GM23248 (cell line): ENCODE results near the gene ALCAM. TPM values are rescaled to one million over a fixed set of nuclear protein-coding genes. Genes with fewer than 3 reads are reported as not detected.

ENCODE experiments used
- DNase-seq: peaks from one replicate; pipeline ENCODE4 v3.0.0-alpha.2; 2015
- H2AFZ ChIP-seq: fragments of 200-600 bp; sonication (generic); 2 replicates; pipeline ENCODE4 v1.6.1; 2016; ENCODE audit warnings: antibody characterized with exemption
- H3F3A ChIP-seq: fragments of 200-600 bp; sonication (generic); 2 replicates; pipeline ENCODE4 v1.6.1; 2016; ENCODE audit warnings: mild to moderate bottlenecking, antibody characterized with exemption, mixed run types; ENCODE audit not compliant: insufficient read depth
- H3K27ac ChIP-seq: fragments of 200-600 bp; sonication (generic); 2 replicates; pipeline ENCODE4 v1.5.1; 2016; ENCODE audit warnings: mild to moderate bottlenecking
- H3K27me3 ChIP-seq: fragments of 200-600 bp; sonication (generic); replicated peaks from 2 replicates; pipeline ENCODE4 v1.6.1; 2016; ENCODE audit warnings: mild to moderate bottlenecking; ENCODE audit not compliant: insufficient read depth
- H3K36me3 ChIP-seq: fragments of 200-600 bp; sonication (generic); 2 replicates; pipeline ENCODE4 v1.6.1; 2016; ENCODE audit warnings: low read depth, mild to moderate bottlenecking
- H3K4me1 ChIP-seq: fragments of 200-600 bp; sonication (generic); 2 replicates; pipeline ENCODE4 v1.6.1; 2016; ENCODE audit warnings: mild to moderate bottlenecking; ENCODE audit not compliant: insufficient read depth
- H3K4me2 ChIP-seq: fragments of 200-600 bp; sonication (generic); one replicate; pipeline ENCODE4 v1.6.1; 2016; ENCODE audit warnings: mild to moderate bottlenecking; ENCODE audit not compliant: unreplicated experiment
- H3K4me3 ChIP-seq: fragments of 200-600 bp; sonication (generic); 2 replicates; pipeline ENCODE4 v1.5.1; 2016; ENCODE audit warnings: mild to moderate bottlenecking
- H3K79me2 ChIP-seq: fragments of 200-600 bp; sonication (generic); 2 replicates; pipeline ENCODE4 v1.6.1; 2016; ENCODE audit warnings: mild to moderate bottlenecking; ENCODE audit not compliant: insufficient read depth
- H3K9ac ChIP-seq: fragments of 200-600 bp; sonication (generic); 2 replicates; pipeline ENCODE4 v1.6.1; 2016; ENCODE audit warnings: mild to moderate bottlenecking
- H3K9me2 ChIP-seq: fragments of 200-600 bp; sonication (generic); 2 replicates; pipeline ENCODE4 v1.6.1; 2016; ENCODE audit warnings: mixed run types, mild to moderate bottlenecking, moderate library complexity; ENCODE audit not compliant: insufficient read depth
- H3K9me3 ChIP-seq: fragments of 200-600 bp; sonication (generic); one replicate; pipeline ENCODE4 v1.6.1; 2017; ENCODE audit warnings: low read depth
- H4K20me1 ChIP-seq: fragments of 200-600 bp; sonication (generic); 2 replicates; pipeline ENCODE4 v1.6.0; 2016; ENCODE audit not compliant: insufficient read depth
- EZH2 ChIP-seq: fragments of 200-600 bp; sonication (generic); IDR thresholded peaks from 2 replicates; pipeline ENCODE4 v1.6.1; 2018; ENCODE audit warnings: antibody characterized with exemption, mild to moderate bottlenecking; ENCODE audit not compliant: insufficient read depth, poor library complexity, severe bottlenecking
- EZH2phosphoT487 ChIP-seq: fragments of 200-600 bp; sonication (generic); IDR thresholded peaks from 2 replicates; pipeline ENCODE4 v1.6.1; 2018; ENCODE audit warnings: antibody characterized with exemption, moderate library complexity, mild to moderate bottlenecking, low read depth; ENCODE audit not compliant: insufficient read depth
- WGBS, 2 experiments: methylation state at CpG; one replicate each; pipeline ENCODE4 v1.1.6; 2015 to 2017; ENCODE audit warnings: low lambda C conversion rate in 2 of 2, low coverage in 1 of 2; ENCODE audit errors: missing lambda C conversion rate in 2 of 2; 5-methylcytosine and 5-hydroxymethylcytosine counted together
- in situ Hi-C: fragments of 300-500 bp; cut with MboI; formaldehyde crosslinking; loops from 2 replicates; pipeline ENCODE4 v1.15.0; 2020
- polyA plus RNA-seq: library from polyadenylated mRNA; unstranded; fragments of >200 nt; fragmentation: Nextera tagmentation; extraction: Ambion mirVana; gene quantifications from 2 replicates; pipeline ENCODE4 v1.2.1, GENCODE V29; 2016
- total RNA-seq: library from RNA; depleted of rRNA; stranded (reverse); fragments of >200 nt; shearing (Covaris generic); gene quantifications from 2 replicates; pipeline ENCODE4 v1.2.3, GENCODE V29; 2014

The ALCAM gene
- total and polyA plus RNA-seq, 2 experiments from 2014 or later = 88.7 to 208 TPM

GRCh38 chr3:105352976-105353375, 13.7 kb upstream of the ALCAM start:
- no peak overlapping the region for H3K4me3 ChIP-seq
- no peaks in the 10 kb centered on the region for H3K27me3 ChIP-seq
- 96 to 98% methylated on average over 4 of the region's 4 CpGs for WGBS, 2 experiments
- no peaks in the 10 kb centered on the region for H3K79me2 ChIP-seq
- H3K4me2 ChIP-seq = no peak overlapping the region
- in situ Hi-C loops = loop anchor here (25.0 kb wide), 2 partner anchors 741 to 1066 kb away; no protein-coding TSS in a partner anchor
- H2AFZ ChIP-seq = no peak overlapping the region
- H3K36me3 ChIP-seq = no peaks in the 10 kb centered on the region
- no peak overlapping the region for H3K9ac ChIP-seq
- H3K27ac ChIP-seq = no peak overlapping the region
- peaks cover 60% of the 10 kb centered on the region for H3K4me1 ChIP-seq
- no peak for DNase-seq
- H3F3A ChIP-seq = peaks cover 35% of the 10 kb centered on the region; the same call in 1 of the 2 replicates
- no peaks in the 10 kb centered on the region for H4K20me1 ChIP-seq
- no peaks in the 10 kb centered on the region for H3K9me2 ChIP-seq
- TF ChIP-seq EZH2 (no peak), EZH2phosphoT487 (no peak)
- H3K9me3 ChIP-seq = no peaks in the 10 kb centered on the region

GRCh38 chr3:105353485-105354161, 13.1 kb upstream of the ALCAM start:
- Histone ChIP-seq H3K4me2 (peak overlapping the region; percentile 16), H3K9ac (no peak overlapping the region), H3F3A (peaks cover 39% of the 10 kb centered on the region), H3K4me1 (peaks cover 63% of the 10 kb centered on the region), H3K4me3 (no peak overlapping the region), H2AFZ (peak overlapping the region; percentile 73), H3K27me3 (no peaks in the 10 kb centered on the region), H3K36me3 (no peaks in the 10 kb centered on the region), H4K20me1 (no peaks in the 10 kb centered on the region), H3K9me2 (no peaks in the 10 kb centered on the region), H3K9me3 (no peaks in the 10 kb centered on the region), H3K79me2 (no peaks in the 10 kb centered on the region), H3K27ac (no peak overlapping the region)
- DNase-seq = no peak
- in situ Hi-C loops = loop anchor here (25.0 kb wide), 2 partner anchors 741 to 1066 kb away; no protein-coding TSS in a partner anchor
- WGBS, 2 experiments = 67 to 69% methylated on average over 36 to 37 of the region's 37 CpGs
- TF ChIP-seq EZH2phosphoT487 (no peak), EZH2 (no peak)

GRCh38 chr3:105354429-105354828, 12.3 kb upstream of the ALCAM start:
- H3K27ac ChIP-seq = peak overlapping the region; percentile 49
- H3K27me3 ChIP-seq = no peaks in the 10 kb centered on the region
- in situ Hi-C loops = loop anchor here (25.0 kb wide), 2 partner anchors 742 to 1067 kb away; no protein-coding TSS in a partner anchor
- DNase-seq = peak; percentile 34
- no peaks in the 10 kb centered on the region for H3K9me3 ChIP-seq
- no peak for TF ChIP-seq EZH2phosphoT487
- peaks cover 46% of the 10 kb centered on the region for H3F3A ChIP-seq
- peaks cover 71% of the 10 kb centered on the region for H3K4me1 ChIP-seq
- WGBS, 2 experiments = 57 to 60% methylated on average over 3 of the region's 3 CpGs
- H4K20me1 ChIP-seq = no peaks in the 10 kb centered on the region
- H3K79me2 ChIP-seq = no peaks in the 10 kb centered on the region
- H3K36me3 ChIP-seq = no peaks in the 10 kb centered on the region
- no peak overlapping the region for H3K9ac ChIP-seq
- no peak overlapping the region for H3K4me3 ChIP-seq
- H3K9me2 ChIP-seq = no peaks in the 10 kb centered on the region
- H3K4me2 ChIP-seq = peak overlapping the region; percentile 16
- H2AFZ ChIP-seq = peak overlapping the region; percentile 73

- Histone ChIP-seq H3K9me3 (no peaks in the 10 kb centered on the region), H3K9me2 (no peaks in the 10 kb centered on the region), H3K4me3 (no peak overlapping the region), H3K4me1 (peaks cover 74% of the 10 kb centered on the region), H3K79me2 (no peaks in the 10 kb centered on the region), H3K9ac (no peak overlapping the region), H2AFZ (no peak overlapping the region), H3K36me3 (no peaks in the 10 kb centered on the region), H3K27me3 (no peaks in the 10 kb centered on the region), H4K20me1 (no peaks in the 10 kb centered on the region), H3K27ac (peak overlapping the region; percentile 49), H3K4me2 (peak overlapping the region; percentile 16), H3F3A (peaks cover 52% of the 10 kb centered on the region)
- WGBS, 2 experiments = 68% methylated on average over 2 of the region's 2 CpGs
- in situ Hi-C loops = loop anchor here (25.0 kb wide), 2 partner anchors 743 to 1068 kb away; no protein-coding TSS in a partner anchor
- TF ChIP-seq EZH2phosphoT487 (no peak), EZH2 (no peak)
- peak; percentile 61 for DNase-seq
Observed at GRCh38 chr3:105355408-105356061, 11.2 kb upstream of the ALCAM start.
